GM15510 (cell line): ENCODE measurements around the gene C10orf71.

Source experiments
- POLR2A ChIP-seq: IDR thresholded peaks from 3 replicates; pipeline ENCODE4 v1.6.1; 2011; ENCODE audit warnings: borderline replicate concordance; ENCODE audit not compliant: insufficient read length; ENCODE audit errors: extremely low read depth

C10orf71 gene

DNA sequence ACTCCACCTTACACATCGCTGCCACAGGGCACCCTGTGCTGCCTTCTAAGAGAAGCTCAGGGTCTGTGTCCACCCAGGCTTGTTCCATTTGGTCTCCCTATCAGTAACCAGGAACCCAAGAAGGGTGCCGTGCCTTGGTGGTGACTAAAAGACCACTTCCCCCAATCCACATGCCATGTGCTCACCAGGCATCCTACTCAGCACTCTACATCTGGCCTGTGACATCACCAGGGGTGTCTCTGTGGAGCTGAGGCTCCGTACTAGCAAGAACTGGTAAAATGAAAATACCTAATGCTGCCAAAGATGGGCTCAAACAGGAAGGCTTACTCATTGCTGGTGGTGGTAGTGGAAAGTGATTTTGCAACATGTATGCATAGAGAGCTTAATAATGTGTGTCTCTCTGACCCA, 19.0 kb upstream of the C10orf71 start:
- TF ChIP-seq POLR2A: no peak

DNA sequence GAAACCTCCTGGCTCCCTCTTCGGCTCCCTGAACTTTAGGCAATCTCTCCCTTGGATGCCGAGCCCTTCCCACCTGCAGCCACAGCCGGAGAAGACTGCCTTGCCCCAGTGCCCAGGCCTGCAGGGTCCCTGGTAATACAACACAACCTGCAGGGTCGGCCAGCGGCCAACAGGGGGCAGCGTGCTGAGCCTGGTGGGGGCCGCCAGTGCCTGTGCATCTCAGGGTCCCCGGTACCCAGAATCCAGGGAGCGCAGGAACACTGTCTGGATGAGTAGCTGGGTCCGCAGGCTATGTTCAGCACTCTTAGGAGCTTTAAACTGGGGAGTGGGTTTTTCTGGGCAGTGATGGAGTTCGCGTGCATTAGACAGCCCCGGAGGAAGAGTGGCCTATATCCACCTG, 17.5 kb upstream of the C10orf71 start:
- TF ChIP-seq POLR2A: no peak

DNA sequence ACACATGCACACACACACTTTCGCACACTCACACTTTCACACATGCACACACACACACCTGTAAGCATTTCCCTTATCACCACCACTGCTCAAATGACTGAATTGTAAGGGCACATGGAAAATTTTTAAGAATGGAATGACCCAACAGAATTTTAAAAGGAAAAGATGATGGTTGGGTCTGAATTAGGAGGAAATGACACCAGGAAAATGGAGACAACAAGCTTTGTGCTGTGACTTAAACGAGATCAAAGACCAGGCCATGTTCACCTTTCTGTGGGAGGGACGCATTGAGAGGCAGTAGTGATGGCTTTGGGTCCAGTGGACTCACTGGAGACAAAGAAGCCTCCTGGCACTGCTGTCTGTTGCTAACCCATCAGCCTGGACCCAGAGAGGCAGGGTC, 16.7 kb upstream of the C10orf71 start:
- no peak for TF ChIP-seq POLR2A

DNA sequence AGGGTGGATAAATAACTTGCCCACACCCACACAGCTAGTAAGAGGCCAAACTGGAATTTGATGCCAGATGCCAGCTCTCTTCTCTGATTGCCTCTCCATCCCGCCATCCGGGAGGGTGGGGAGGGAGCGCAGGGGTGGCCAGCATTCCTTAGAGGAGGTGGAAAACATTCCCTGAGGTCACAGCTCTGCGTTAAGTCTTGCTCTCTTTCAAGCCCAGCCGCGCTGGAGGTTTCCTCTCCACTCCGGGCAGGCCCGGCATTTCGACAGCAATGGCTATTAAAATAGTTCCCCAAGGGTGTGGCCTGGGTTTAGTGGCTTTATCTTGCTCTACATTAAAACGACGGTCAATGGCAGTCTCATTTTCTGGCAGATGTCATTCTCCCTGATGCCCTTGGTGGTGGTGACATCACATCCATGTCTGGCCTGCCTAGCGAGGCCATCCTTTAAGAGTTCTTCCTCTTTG, 16.1 kb upstream of the C10orf71 start:
- no peak for TF ChIP-seq POLR2A

DNA sequence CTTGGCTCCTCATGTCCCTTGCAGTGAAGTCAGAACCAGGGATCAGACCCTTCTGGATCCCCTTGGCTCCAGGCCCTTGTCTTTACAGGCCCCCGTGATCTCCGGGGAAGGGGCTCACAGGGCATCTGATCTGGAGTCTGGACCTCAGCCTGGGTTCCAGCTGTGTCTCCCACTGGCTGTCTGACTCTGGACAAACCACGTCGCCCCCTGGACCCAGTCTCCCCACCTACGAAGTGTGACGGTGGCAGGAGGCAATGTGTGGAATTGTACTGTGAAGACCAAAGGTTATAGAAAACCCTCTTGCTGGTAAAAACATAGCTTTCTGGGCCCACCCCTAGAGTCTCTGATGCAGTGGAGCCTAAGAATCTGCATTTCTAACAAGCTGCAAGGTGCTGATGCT, 15.5 kb upstream of the C10orf71 start:
- TF ChIP-seq POLR2A: no peak

DNA sequence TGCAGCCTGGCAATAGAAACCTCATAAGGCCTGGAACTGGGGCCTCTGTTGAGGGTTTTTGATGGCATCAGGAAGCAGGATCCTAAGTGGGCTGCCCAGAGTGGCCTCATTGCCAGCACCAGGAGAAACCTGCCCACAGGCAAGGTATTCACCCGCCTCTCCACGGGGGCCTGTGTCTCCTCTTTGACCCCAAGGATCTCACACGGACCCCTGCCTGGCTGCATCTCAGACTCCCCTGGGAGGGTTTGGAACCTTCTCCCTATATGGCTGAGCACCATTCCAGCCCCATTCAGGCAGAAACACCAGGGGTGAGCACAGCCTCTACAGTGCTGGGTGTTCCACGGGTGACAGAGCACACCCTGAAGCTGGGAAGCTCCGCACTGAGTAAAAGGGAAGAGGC, 14.6 kb upstream of the C10orf71 start:
- no peak for TF ChIP-seq POLR2A

DNA sequence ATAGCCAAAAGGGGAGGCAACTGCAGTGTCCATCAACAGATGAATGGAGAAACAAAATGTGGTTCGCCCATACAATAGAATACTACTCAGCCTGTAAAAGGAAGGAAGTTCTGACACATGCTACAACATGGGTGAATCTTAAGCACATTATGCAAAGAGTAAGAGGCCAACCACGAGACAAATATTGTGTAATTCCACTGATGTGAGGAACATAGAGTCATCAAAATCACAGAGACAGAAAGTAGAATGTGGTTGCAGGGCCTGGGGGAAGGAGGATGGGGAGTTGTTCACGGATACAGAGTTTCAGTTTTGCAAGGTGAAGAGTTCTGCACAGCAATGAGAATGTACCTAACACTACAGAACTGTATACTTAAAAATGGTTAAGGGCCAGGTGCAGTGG, 13.7 kb upstream of the C10orf71 start:
- no peak for TF ChIP-seq POLR2A

DNA sequence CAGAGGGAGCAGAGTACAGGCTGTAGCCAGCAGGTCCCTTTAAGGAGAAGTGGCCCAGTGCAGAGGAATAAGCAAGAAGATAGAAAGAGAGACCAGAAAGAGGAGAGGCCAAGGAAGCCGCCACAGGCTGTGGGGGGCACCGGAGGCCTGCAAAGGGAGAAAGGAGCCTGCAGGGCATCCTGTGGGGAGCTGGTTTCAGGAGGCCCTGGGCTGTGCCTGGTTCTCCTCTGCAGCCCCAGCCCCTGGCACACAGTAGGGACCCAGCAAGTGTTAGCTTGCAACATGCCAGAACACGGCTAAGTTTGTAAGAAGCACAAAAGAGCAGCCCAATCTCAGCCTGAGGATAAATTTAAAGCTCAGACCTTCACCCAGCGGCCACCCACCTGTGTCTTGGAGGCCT, 12.3 kb upstream of the C10orf71 start:
- no peak for TF ChIP-seq POLR2A

DNA sequence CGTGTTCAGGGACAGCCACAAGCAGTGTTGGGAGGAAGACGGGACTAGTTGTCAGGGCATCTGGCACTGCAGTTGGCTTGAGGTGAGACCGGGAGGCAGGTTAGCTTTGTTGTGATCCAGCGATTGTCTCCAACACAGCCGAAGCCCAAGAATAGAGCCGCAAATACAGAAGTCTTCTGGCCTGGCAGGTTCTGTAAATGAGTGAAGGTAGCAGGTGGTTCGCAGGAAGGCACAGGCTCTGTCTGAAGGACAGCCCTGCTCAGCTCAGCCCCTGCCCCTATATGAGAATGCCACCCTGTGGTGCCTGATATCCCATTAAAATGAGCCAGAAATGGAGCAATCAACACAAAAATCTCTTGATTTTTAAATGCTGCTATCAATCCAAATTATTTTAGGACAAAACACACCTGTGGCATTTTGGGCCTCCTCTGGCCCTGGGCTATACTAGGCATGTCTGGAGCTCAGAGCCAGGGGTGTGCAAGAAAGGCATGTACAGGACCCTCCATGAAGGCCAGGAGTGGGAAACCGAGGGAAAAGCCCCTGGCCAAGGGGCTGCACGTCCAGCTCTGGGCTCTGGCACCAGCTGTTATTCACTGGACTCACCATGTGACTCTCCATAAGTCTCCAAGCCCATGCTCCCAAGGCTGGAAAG, 11.2 kb upstream of the C10orf71 start:
- TF ChIP-seq POLR2A: no peak

DNA sequence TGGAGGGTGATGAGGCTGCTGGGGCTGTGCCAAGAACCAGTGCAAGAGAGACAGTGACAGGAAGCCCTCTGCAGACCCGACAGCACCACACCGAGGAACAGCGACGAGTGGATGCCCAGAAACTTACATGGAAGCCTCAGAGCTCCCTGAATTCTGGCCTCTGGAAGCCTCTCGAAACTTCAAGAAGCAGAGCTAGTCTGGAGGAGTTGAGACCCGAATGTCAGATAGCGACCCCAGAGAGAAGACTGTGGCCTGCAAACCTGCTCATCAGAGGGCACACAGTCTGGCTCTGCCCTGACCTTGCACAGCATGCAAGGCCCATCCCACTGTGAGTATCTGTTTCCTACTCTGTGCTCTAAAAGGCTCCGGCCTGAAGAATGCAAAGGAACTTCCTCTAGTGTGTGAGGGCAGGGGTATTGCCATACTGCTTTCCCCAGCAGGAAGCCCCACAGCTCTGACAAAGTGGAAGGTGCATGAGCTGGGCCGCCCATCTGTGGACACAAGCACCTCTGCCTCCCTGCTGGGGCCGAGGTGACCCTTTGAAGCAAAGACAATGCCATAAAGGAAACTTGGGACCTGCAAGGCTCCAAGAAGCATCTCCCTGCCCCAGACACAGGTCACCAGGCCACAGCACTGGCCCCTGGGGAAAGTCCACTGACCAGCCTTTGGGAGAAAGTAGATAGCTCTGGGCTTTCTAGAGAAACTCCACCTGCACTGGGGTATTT, 10.5 kb upstream of the C10orf71 start:
- no peak for TF ChIP-seq POLR2A

DNA sequence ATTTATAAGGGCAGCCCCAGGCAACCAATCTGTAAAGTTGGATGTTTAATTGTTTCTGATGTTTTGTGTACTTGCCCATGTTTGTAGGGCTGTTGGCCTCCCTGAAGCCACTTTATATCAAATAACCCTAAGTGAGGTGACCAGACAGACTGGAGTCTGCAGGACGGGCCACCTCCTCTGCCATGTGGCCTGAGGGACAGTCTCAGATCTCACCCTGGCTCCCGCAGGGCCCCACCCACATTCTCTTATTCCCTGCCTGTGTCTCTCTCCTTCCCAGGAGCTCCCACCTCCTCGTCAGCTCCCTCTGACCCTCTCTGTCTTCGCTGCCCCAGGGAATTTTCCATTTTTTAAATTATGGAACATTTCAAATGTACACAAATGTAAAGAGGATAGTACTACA, 9.5 kb upstream of the C10orf71 start:
- no peak for TF ChIP-seq POLR2A

DNA sequence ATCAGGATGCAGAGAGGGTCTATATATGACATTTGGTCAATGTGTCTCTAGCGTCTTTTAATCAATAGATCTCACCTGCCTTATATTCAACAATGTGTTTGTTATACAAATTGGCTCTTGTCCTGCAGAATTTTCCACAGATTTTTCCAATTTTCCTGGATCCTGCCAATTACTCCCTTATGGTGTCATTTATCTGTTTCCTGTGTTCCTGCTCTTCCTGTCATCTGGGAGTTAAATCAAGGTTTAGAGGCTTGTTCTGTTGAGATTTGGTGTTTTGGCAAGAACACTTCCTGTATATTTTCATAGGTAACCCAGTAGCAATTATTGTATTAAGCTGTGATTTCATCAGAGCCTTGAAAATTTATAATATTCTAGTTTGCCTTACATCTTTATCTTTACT, 8.8 kb upstream of the C10orf71 start:
- TF ChIP-seq POLR2A: no peak

DNA sequence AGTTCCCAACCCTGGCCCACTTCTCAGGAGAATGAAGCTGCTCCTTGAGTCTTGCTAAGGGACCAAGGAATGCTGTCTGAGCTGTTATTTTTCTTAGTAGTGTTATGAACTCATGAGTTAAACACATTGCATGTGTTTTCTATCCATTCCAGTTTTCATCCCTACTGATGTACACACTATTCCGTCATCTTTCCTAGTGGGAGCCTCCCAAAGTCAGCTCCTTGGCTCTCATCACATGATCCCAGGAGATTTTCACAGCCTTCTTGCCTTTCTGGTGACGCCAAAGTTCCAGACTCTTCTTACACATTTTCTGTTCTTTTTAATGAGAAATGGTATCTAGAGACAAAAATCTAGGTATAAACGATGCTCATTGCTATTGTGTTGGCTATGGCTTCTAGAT, 8.4 kb upstream of the C10orf71 start:
- TF ChIP-seq POLR2A: no peak

DNA sequence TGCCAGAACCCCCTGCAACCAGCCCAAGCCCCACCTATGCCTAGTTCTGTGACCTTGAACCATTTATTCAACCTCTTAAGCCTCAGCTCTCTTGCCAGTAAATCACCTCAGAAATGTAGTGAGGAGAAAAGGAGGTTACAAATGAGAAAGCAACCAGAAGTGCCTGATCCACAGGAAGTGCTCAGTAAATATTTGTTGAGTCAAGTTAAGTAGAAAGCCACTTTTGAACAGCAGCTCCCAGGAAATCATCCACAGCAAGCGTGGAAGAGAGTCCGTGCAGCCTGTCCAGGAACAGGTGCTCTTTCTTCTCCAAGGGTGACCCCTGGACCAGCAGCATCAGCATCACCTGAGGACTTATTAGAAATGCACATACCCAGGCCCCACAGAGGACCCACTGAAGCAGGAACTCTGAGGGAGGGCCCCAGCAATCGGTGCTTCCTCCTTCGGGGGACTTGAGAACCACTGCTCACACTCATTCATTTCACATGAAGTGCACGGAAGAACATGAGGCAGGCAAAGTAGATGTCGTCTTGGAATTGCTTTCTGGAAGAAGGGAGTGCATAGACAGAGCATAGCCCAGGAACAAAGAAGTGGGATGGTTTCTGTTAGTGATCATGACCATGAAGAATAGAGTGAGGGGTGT, 6.3 kb upstream of the C10orf71 start:
- no peak for TF ChIP-seq POLR2A

DNA sequence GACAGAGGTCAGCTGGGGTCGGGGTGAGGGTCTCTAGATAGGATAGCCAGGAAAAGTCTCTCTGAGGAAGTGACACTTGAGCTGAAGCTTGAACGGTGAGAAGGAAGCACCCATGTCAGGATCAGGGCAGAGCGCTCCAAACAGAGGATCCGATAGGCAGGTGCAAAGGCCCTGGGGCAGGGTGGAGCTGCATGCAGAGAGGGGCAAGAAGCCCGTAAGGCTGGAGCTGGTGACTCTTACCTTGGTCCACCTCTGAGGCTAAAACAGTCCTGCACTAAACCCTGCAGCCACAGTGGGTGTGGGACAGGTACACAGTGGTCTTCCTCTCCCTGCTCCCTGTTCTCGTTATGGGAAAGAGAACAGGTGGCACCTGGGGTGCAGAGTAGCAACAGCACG, 5.8 kb upstream of the C10orf71 start:
- TF ChIP-seq POLR2A: no peak

DNA sequence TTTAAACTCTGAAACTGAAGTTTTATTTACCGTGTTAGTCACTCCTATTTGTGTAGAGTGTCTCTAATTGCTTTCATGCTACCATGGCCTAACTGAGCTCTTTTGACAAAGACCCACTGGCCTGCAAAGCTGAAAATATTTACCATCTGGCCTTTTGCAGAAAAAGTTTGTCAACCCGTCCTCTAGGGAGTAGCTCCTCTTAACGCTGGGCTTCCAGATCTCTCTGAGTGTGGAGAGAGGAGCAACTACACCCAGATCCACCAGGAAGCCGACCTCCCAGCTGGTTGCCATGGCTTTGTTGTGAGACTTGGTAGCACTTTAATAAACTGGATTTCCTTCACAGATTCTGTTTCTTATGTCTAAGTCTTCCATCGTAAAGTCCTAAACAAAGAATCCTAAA, 4.2 kb upstream of the C10orf71 start:
- TF ChIP-seq POLR2A: no peak
